ENCODE measurements around the gene NFKBIB. TPM values are rescaled to one million over a fixed set of nuclear protein-coding genes. Genes with fewer than 3 reads are reported as not detected.

The NFKBIB gene, protein sequence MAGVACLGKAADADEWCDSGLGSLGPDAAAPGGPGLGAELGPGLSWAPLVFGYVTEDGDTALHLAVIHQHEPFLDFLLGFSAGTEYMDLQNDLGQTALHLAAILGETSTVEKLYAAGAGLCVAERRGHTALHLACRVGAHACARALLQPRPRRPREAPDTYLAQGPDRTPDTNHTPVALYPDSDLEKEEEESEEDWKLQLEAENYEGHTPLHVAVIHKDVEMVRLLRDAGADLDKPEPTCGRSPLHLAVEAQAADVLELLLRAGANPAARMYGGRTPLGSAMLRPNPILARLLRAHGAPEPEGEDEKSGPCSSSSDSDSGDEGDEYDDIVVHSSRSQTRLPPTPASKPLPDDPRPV
- 10 to 100 TPM; 29.9 to 37.2 (median 30.9) TPM for total RNA-seq
- long read RNA-seq, donor 1, transcript NFKBIB-204 (5 exons, 1,929 nt), result major isoform, 27 of 42 reads
- long read RNA-seq, donor 1, partial matches to known transcripts, result 3 of 42 reads
- long read RNA-seq, donor 1, other reads (novel, unspliced or antisense), result 11 of 42 reads
- long read RNA-seq, donor 2, transcript NFKBIB-204 (5 exons, 1,929 nt), result major isoform, 8 of 15 reads
- long read RNA-seq, donor 2, partial matches to known transcripts, result 1 of 15 reads
- long read RNA-seq, donor 2, other reads (novel, unspliced or antisense), result 2 of 15 reads

DNA sequence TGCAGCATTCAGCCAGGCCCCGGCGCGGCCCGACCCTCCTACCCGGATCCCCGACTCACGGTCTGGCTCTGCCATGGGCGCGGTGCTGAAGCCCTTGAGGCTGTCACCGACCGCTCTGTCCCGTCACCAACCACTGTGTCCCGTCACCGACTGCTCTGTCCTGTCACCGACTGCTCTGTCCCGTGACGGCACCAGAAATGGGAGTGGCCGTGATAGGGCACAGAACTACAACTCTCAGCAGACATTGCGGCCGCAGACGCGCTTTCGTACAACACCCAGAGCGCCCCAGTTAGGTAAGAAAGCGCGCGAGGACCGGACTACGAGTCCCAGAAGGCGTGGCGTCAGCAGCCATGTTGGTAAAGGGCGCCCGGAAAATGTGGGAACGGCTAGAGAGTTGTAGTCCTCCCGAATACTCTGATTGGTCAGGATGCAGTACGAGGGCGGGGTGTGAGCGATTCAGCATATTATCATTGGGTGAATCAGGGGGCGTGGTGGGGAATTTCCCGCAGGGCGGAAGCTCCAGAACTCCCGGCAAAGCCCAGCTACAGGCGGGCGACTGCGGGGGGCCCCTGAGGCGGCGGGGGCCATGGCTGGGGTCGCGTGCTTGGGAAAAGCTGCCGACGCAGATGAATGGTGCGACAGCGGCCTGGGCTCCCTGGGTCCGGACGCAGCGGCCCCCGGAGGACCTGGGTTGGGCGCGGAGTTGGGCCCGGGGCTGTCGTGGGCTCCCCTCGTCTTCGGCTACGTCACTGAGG is at the start of gene NFKBIB, which contains the start of gene SIRT2:
Gene NFKBIB, plus strand, starts transcription at position 523 of the 755 bp plus-strand sequence. Its CDS starts 64 bp downstream, at position 587.
Gene SIRT2, minus strand, starts transcription at position 172 of the 755 bp plus-strand sequence. Its CDS starts 97 bp downstream, at position 75.
- ATAC-seq (peak; percentile 96), DNase-seq (peak; percentile 99 to 100 (median 100))
- Histone ChIP-seq H3K36me3 (ENCODE audit: low read depth) (peaks cover 5% of the 10 kb centered on the region), H3K4me3 (peak within 1 kb of the TSS; percentile 71), H3K4me1 (ENCODE audit: low read depth) (peaks cover 15% of the 10 kb centered on the region), H3K9me3 (no peaks in the 10 kb centered on the region)
- intact Hi-C loops (cut with DNase I, micrococcal nuclease), result no loop called here
- TF ChIP-seq, protein P1, sequence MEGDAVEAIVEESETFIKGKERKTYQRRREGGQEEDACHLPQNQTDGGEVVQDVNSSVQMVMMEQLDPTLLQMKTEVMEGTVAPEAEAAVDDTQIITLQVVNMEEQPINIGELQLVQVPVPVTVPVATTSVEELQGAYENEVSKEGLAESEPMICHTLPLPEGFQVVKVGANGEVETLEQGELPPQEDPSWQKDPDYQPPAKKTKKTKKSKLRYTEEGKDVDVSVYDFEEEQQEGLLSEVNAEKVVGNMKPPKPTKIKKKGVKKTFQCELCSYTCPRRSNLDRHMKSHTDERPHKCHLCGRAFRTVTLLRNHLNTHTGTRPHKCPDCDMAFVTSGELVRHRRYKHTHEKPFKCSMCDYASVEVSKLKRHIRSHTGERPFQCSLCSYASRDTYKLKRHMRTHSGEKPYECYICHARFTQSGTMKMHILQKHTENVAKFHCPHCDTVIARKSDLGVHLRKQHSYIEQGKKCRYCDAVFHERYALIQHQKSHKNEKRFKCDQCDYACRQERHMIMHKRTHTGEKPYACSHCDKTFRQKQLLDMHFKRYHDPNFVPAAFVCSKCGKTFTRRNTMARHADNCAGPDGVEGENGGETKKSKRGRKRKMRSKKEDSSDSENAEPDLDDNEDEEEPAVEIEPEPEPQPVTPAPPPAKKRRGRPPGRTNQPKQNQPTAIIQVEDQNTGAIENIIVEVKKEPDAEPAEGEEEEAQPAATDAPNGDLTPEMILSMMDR (IDR thresholded peaks at IDR 0.05), result no peak

DNA sequence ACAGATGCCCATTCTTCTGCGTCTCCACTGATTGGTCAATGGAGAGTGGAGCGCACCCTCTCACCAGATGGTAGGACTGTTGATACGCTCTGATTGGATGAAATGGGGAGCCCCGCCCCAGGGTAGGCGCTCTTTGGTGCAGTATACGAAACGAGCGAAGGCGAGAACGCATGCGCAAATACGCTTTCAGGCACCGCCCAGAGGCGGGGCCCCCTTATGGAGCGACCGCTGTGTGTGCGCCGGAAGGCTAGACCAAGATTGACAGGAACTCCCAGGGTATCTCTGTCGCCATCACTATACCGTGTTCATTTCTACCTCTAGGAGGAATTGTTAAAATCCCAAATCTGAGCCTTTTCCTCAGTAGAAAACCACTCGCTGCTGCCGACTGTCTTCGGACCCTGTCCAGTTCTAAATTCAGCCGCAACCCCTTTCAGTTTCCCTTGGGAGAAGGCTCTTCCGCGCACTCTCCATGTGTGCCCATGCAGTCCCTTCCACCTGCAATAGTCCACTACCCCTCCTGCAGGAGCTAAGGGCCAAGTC is 49.3 kb upstream of the NFKBIB start:
- ATAC-seq (peak; percentile 78), DNase-seq (peak in 2 of 3 donors; percentile 99 to 100)
- TF ChIP-seq, protein P1 (IDR thresholded peaks at IDR 0.05), result peak; percentile 7
- H3K36me3 ChIP-seq (ENCODE audit: low read depth), result peaks cover 12% of the 10 kb centered on the region
- no peaks in the 10 kb centered on the region for H3K9me3 ChIP-seq
- H3K4me1 ChIP-seq (ENCODE audit: low read depth), result peaks cover 27% of the 10 kb centered on the region
- H3K4me3 ChIP-seq, result peak overlapping the region; percentile 90
- intact Hi-C loops (cut with DNase I, micrococcal nuclease), result no loop called here

DNA sequence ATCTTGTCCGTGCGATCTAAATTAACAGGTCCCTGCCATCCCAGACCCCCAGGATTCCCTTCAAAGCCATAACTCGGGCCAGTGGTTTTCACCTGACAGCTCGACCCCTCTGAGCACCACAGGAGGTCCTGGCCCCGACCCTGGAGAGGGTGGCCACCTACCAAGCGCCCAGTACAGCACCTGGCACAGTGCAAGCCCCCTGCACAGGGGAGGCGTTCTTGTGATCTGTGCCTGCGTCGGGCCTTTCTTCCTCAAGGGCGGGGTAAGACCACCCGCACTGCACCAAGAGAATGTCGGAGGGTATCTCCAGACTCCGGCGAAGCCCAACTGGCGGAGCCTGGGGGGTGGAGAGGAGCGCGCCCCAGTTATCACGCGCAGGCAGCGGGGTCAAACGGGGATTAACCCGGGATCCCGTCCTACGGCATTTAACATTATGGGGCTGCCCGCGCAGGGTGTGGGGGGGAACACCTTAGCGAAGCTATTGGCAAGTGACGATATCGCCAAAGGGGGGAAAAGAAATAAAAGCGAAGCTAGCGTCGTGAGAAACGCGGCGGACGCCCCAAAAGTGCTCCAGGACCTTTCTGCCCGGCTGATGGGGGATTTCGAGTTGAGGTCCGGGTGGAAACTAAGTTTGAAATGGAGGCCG is 48.7 kb upstream of the NFKBIB start:
- DNase-seq (peak; percentile 59 to 81 (median 68)), ATAC-seq (no peak)
- Histone ChIP-seq H3K36me3 (ENCODE audit: low read depth) (peaks cover 10% of the 10 kb centered on the region), H3K4me3 (peak overlapping the region; percentile 44), H3K4me1 (ENCODE audit: low read depth) (peaks cover 26% of the 10 kb centered on the region), H3K9me3 (no peaks in the 10 kb centered on the region)
- intact Hi-C loops (cut with DNase I, micrococcal nuclease), result no loop called here
- TF ChIP-seq, protein P1 (IDR thresholded peaks at IDR 0.05), result no peak

DNA sequence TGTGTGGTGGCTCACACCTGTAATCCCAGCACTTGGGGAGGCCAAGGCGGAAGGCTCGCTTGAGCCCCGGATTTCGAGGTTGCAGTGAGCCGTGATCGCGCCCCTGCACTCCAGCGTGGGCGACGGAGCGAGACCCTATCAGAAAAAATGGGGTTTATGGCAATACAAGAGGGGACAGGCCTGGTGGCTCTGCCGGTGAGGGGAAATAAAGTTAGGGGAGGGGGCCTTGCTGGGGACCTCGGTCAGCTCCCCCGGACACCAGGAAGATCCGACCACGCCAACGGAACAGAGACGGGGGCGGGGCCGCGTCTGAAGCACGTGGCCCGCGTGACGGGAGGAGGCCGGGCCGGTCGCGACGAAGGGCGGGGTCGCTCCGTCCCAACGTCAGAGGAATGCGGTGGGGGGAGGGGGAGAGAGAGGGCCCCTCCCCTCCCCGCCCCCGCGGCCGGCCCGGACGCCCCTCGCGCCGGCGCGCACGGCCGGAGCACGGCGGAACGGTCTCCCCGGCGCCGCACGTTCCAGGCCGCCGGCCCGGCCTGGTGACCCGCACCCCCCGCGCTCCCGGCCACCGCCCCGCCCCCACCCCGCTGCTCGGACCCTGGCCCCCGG is 48.0 kb upstream of the NFKBIB start:
- ATAC-seq (peak; percentile 62), DNase-seq (peak; percentile 96 to 97 (median 97))
- peaks cover 24% of the 10 kb centered on the region for H3K4me1 ChIP-seq (ENCODE audit: low read depth)
- H3K9me3 ChIP-seq, result no peaks in the 10 kb centered on the region
- peaks cover 4% of the 10 kb centered on the region for H3K36me3 ChIP-seq (ENCODE audit: low read depth)
- TF ChIP-seq, protein P1 (IDR thresholded peaks at IDR 0.05), result no peak
- peak overlapping the region; percentile 44 for H3K4me3 ChIP-seq
- intact Hi-C loops (cut with DNase I, micrococcal nuclease), result no loop called here

Data from mucosa of descending colon (tissue), 3 donors.